ENCODE results near the gene EZH1. TPM values are rescaled to one million over a fixed set of nuclear protein-coding genes. Genes with fewer than 3 reads are reported as not detected.
"Not testable (repeated sequence)": the region's sequence is repeated elsewhere in the genome, so short reads cannot be mapped to it uniquely, and the experiment has no call there.

The EZH1 gene
- total and polyA plus RNA-seq, 2 experiments from 2014 or later = 22.7 to 33.8 TPM

DNA sequence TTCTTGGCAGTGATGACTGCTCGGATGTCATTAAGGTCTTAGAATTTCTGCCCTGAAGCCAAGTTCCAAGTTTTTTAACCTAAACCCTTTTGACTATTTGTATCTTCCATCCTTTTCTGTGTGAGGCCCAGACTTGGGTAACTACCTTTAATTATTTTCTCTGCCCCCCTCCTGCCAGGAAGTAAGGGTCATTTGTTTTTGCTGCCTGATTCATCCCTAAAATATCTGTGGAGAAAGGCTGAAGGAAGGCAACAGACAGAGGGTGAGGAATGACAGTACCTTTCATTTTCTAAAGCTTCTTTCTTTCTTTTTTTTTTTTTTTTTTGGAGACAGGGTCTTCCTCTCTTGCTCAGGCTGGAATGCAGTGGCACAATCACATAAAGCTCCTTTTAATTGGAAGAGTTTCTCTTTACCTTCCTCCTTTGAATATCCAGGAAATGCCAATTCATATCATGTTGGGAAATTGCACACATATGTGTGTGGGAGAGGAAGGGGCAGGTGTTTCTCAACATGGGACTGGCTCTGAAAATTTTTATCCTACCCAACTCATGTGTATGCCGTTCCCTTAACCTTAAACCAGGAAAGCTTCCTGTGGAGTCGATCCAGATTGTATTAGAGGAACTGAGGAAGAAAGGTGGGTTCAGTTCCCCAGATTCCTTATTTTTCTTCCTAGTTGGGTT lies 29.4 kb upstream of the EZH1 start:
- no peak for DNase-seq (ENCODE audit: low read depth in 1 of 2, low spot score in 1 of 2)
- H3K36me3 ChIP-seq = peaks cover 25% of the 10 kb centered on the region
- no peak for TF ChIP-seq CTCF (IDR thresholded peaks at IDR 0.05; ENCODE audit: low read depth, low read length)
- H3K4me3 ChIP-seq = peak overlapping the region; percentile 69
- no peaks in the 10 kb centered on the region for H3K9me3 ChIP-seq (ENCODE audit: low read depth)
- peaks cover 8% of the 10 kb centered on the region for H3K4me1 ChIP-seq (ENCODE audit: low read depth)
- no peak overlapping the region for H3K27ac ChIP-seq
- H3K27me3 ChIP-seq = no peaks in the 10 kb centered on the region

DNA sequence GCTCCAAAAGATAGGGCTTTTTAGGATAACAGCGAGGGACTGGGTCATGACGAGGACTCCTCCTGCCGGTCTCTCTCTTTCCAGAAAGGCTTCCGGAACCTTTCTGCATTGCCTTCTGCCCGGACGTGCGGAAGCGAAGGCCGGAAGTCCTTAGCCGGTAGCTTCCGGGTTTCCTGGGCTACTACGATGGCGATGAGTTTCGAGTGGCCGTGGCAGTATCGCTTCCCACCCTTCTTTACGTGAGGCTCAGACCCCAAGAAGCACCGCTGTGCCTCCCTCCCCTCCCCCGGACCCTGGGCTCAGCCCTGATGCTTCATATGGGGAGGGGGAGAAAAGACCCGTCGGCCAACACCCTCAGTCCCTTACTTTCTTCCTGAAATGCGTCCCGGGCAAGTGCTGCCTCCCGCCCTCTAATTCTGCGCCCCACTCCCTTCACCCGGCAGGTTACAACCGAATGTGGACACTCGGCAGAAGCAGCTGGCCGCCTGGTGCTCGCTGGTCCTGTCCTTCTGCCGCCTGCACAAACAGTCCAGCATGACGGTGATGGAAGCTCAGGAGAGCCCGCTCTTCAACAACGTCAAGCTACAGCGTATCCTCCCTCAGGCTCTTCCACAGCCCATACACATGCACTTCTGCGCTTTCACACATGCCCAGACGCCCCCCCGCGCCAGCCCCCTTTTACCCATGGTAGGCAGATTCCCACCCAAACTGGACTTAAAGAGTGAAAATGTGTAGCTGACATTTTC lies 28.6 kb upstream of the EZH1 start, which contains the start of gene VPS25:
Gene VPS25 (plus strand): TSS at position 160 of the 746 bp plus-strand sequence. CDS start 27 bp downstream, at position 187.
- peak within 1 kb of the TSS; percentile 41 for H3K27ac ChIP-seq
- DNase-seq (ENCODE audit: low read depth in 1 of 2, low spot score in 1 of 2) = peak; percentile 83 to 89
- H3K4me3 ChIP-seq = peak within 1 kb of the TSS; percentile 69
- H3K27me3 ChIP-seq = no peaks in the 10 kb centered on the region
- peaks cover 8% of the 10 kb centered on the region for H3K4me1 ChIP-seq (ENCODE audit: low read depth)
- TF ChIP-seq CTCF (IDR thresholded peaks at IDR 0.05; ENCODE audit: low read depth, low read length) = peak; percentile 24
- H3K9me3 ChIP-seq (ENCODE audit: low read depth) = no peaks in the 10 kb centered on the region
- peaks cover 19% of the 10 kb centered on the region for H3K36me3 ChIP-seq

GRCh38 chr17:42772945-42773289 lies 28.1 kb upstream of the EZH1 start:
- Histone ChIP-seq H3K36me3 (peaks cover 19% of the 10 kb centered on the region), H3K9me3 (ENCODE audit: low read depth) (no peaks in the 10 kb centered on the region), H3K27me3 (no peaks in the 10 kb centered on the region), H3K4me1 (ENCODE audit: low read depth) (peaks cover 8% of the 10 kb centered on the region), H3K27ac (peak overlapping the region; percentile 41), H3K4me3 (peak overlapping the region; percentile 69)
- TF ChIP-seq CTCF (IDR thresholded peaks at IDR 0.05; ENCODE audit: low read depth, low read length) = no peak
- DNase-seq (ENCODE audit: low read depth in 1 of 2, low spot score in 1 of 2) = no peak

DNA sequence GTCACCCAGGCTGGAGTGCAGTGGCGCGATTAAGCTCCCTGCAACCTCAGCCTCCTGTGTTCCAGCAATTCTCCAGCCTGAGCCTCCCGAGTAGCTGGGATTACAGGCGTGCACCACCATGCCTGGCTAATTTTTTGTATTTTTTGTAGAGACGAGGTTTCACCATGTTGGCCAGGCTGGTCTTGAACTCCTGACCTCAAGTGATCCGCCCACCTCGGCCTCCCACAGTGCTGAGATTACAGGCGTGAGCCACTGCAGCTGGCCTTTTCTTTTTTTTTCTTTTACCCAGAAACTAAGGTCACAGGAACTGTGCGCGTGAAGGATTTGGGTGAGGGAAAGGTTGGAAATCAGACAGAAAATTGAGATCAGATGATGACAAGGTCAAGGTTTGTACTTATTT lies 25.1 kb upstream of the EZH1 start:
- not testable (repeated sequence) for H3K4me1 ChIP-seq (ENCODE audit: low read depth); H3K4me3 ChIP-seq; H3K9me3 ChIP-seq (ENCODE audit: low read depth); H3K27ac ChIP-seq; H3K36me3 ChIP-seq; H3K27me3 ChIP-seq; DNase-seq (ENCODE audit: low read depth in 1 of 2, low spot score in 1 of 2)

- not testable (repeated sequence) for DNase-seq (ENCODE audit: low read depth in 1 of 2, low spot score in 1 of 2); H3K27ac ChIP-seq; H3K4me1 ChIP-seq (ENCODE audit: low read depth); H3K27me3 ChIP-seq; H3K36me3 ChIP-seq; H3K4me3 ChIP-seq; H3K9me3 ChIP-seq (ENCODE audit: low read depth)
Observed at GRCh38 chr17:42768006-42768405, 23.2 kb upstream of the EZH1 start.

- Histone ChIP-seq H3K36me3 (no peaks in the 10 kb centered on the region), H3K27ac (no peak overlapping the region), H3K4me1 (ENCODE audit: low read depth) (no peaks in the 10 kb centered on the region), H3K4me3 (no peak overlapping the region), H3K27me3 (no peaks in the 10 kb centered on the region), H3K9me3 (ENCODE audit: low read depth) (no peaks in the 10 kb centered on the region)
- DNase-seq (ENCODE audit: low read depth in 1 of 2, low spot score in 1 of 2) = no peak
- TF ChIP-seq CTCF (IDR thresholded peaks at IDR 0.05; ENCODE audit: low read depth, low read length) = no peak
Observed at GRCh38 chr17:42767512-42767911, 22.7 kb upstream of the EZH1 start.
